GM12878 (cell line): ENCODE measurements around the gene LRRTM3. TPM values are rescaled to one million over a fixed set of nuclear protein-coding genes. Genes with fewer than 3 reads are reported as not detected.

Source experiments
- ATAC-seq: fragments of 200-7000 bp; cut with Tn5 transposase; 3 replicates; pipeline ENCODE4 v1.9.1; 2020; ENCODE audit warnings: mild to moderate bottlenecking, moderate library complexity
- BruUV-seq: library from RNA; stranded (reverse); fragments of 400-500 nt; replicated peaks from 2 replicates; lab custom pipeline; 2021; lab: Mats Ljungman, UMichigan
- CTCF ChIA-PET: fragments of 300-600 bp; sonication (Branson Sonifier 250); formaldehyde crosslinking; extraction: SDS; loops from one replicate; lab custom pipeline; 2021; ENCODE audit warnings: inconsistent platforms; lab: Yijun Ruan, JAX
- POLR2A ChIA-PET: fragments of 350-600 bp; formaldehyde crosslinking; extraction: SDS; loops from one replicate; lab custom pipeline; 2021; ENCODE audit warnings: inconsistent platforms; lab: Charles Lee
- RAD21 ChIA-PET: fragments of 300-600 bp; sonication (Branson Sonifier 250); formaldehyde crosslinking; loops from one replicate; lab custom pipeline; 2023; ENCODE audit warnings: antibody characterized with exemption; ENCODE audit not compliant: unreplicated experiment; lab: Charles Lee
- SMC1A ChIA-PET: fragments of 300-600 bp; sonication (Branson Sonifier 250); formaldehyde crosslinking; loops from one replicate; lab custom pipeline; 2023; ENCODE audit not compliant: unreplicated experiment, uncharacterized antibody; lab: Charles Lee
- DNase-seq: peaks from one replicate; pipeline ENCODE4 v3.0.0-alpha.2; 2011; ENCODE audit warnings: low read depth, low spot score
- FAIRE-seq: peaks from 3 replicates; lab custom pipeline; 2011; peaks lifted over from hg19 to GRCh38; lab: Jason Lieb, UNC
- H2AFZ ChIP-seq: 2 replicates; pipeline ENCODE4 v1.6.0; 2011; ENCODE audit warnings: low read depth, low read length, control low read depth; ENCODE audit not compliant: control insufficient read depth
- H3K27ac ChIP-seq: 2 replicates; pipeline ENCODE4 v1.5.1; 2011; ENCODE audit warnings: control low read depth; ENCODE audit not compliant: control insufficient read depth, insufficient read depth
- H3K27me3 ChIP-seq, 2 experiments: replicated peaks in 1 of 2; 2 replicates each; pipeline versions ENCODE4 v1.6.0 to v1.6.1; 2011; ENCODE audit warnings: low read length in 1 of 2; ENCODE audit not compliant: control insufficient read depth in 2 of 2, insufficient read depth in 2 of 2
- H3K36me3 ChIP-seq, 2 experiments: 2 replicates each; pipeline ENCODE4 v1.5.1; 2011; ENCODE audit warnings: low read length in 1 of 2; ENCODE audit not compliant: control insufficient read depth in 2 of 2, insufficient read depth in 2 of 2
- H3K4me1 ChIP-seq: 2 replicates; pipeline ENCODE4 v1.6.1; 2011; ENCODE audit warnings: mild to moderate bottlenecking, low read length, moderate library complexity, mixed read lengths; ENCODE audit not compliant: control insufficient read depth, insufficient read depth
- H3K4me2 ChIP-seq: 2 replicates; pipeline ENCODE4 v1.6.0; 2011; ENCODE audit warnings: control low read depth; ENCODE audit not compliant: control insufficient read depth, insufficient read depth
- H3K4me3 ChIP-seq: fragments of 200-600 bp; sonication (generic); 2 replicates; pipeline ENCODE4 v1.5.1; 2016
- H3K79me2 ChIP-seq: 2 replicates; pipeline ENCODE4 v1.6.0; 2011; ENCODE audit warnings: low read length; ENCODE audit not compliant: control insufficient read depth, insufficient read depth
- H3K9ac ChIP-seq: 2 replicates; pipeline ENCODE4 v1.8.0; 2011; ENCODE audit warnings: low read length, control low read depth, mixed read lengths; ENCODE audit not compliant: control insufficient read depth, insufficient read depth
- H3K9me3 ChIP-seq: replicated peaks from 3 replicates; pipeline ENCODE4 v1.5.1; 2011; ENCODE audit warnings: mild to moderate bottlenecking, low read length; ENCODE audit not compliant: control insufficient read depth, insufficient read depth
- H4K20me1 ChIP-seq: 2 replicates; pipeline ENCODE4 v1.6.0; 2011; ENCODE audit not compliant: control insufficient read depth, insufficient read depth
- BCL11A ChIP-seq: IDR thresholded peaks from 2 replicates; pipeline ENCODE4 v1.6.1; 2011; ENCODE audit warnings: low read depth, low read length
- CREM ChIP-seq: IDR thresholded peaks from 2 replicates; pipeline ENCODE4 v1.6.1; 2014; ENCODE audit warnings: antibody characterized with exemption, low read depth
- CUX1 ChIP-seq: IDR thresholded peaks from 2 replicates; pipeline ENCODE4 v1.6.1; 2012; ENCODE audit warnings: improper control_type of control experiment, low read depth, low read length; ENCODE audit not compliant: insufficient replicate concordance
- ESRRA ChIP-seq: IDR thresholded peaks from 2 replicates; pipeline ENCODE4 v1.6.1; 2012; ENCODE audit warnings: mild to moderate bottlenecking, low read length, improper control_type of control experiment
- ETV6 ChIP-seq, 2 experiments: fragments of 450-650 bp in 1 of 2; IDR thresholded peaks in 1 of 2; conservative IDR thresholded peaks in 1 of 2; 2 replicates each; pipeline ENCODE4 v1.6.1; 2014; ENCODE audit warnings: antibody characterized with exemption in 1 of 2, borderline replicate concordance in 1 of 2, low read depth in 1 of 2, mild to moderate bottlenecking in 1 of 2, moderate library complexity in 1 of 2
- IRF3 ChIP-seq: fragments of 450-650 bp; IDR thresholded peaks from 2 replicates; pipeline ENCODE4 v1.6.1; 2014; ENCODE audit warnings: mild to moderate bottlenecking
- REST ChIP-seq: IDR thresholded peaks from 2 replicates; pipeline ENCODE4 v1.6.1; 2012; ENCODE audit warnings: mild to moderate bottlenecking, low read depth, low read length
- TAF1 ChIP-seq: IDR thresholded peaks from 2 replicates; pipeline ENCODE4 v1.6.1; 2011; ENCODE audit warnings: mild to moderate bottlenecking, low read depth, low read length, borderline replicate concordance
- TCF7 ChIP-seq: IDR thresholded peaks from 2 replicates; pipeline ENCODE4 v1.6.1; 2014; ENCODE audit warnings: antibody characterized with exemption, borderline replicate concordance
- ZNF207 ChIP-seq: fragments of 450-650 bp; IDR thresholded peaks from 2 replicates; pipeline ENCODE4 v1.6.1; 2014; ENCODE audit warnings: antibody characterized with exemption, mild to moderate bottlenecking, borderline replicate concordance
- ZNF217 ChIP-seq: fragments of 450-650 bp; IDR thresholded peaks from 2 replicates; pipeline ENCODE4 v1.6.1; 2017; ENCODE audit warnings: antibody characterized with exemption, mild to moderate bottlenecking
- WGBS: methylation state at CpG from one replicate; pipeline ENCODE4 v1.1.6; 2016; ENCODE audit warnings: low lambda C conversion rate; ENCODE audit not compliant: insufficient replicate concordance, insufficient coverage; ENCODE audit errors: missing lambda C conversion rate; 5-methylcytosine and 5-hydroxymethylcytosine counted together
- in situ Hi-C: fragments of 300-500 bp; cut with MboI; formaldehyde crosslinking; loops from 9 replicates; pipeline ENCODE4 v1.14.3; 2018; ENCODE audit warnings: mixed read lengths
- intact Hi-C: fragments of 100-400 bp; cut with micrococcal nuclease; formaldehyde crosslinking; loops from one replicate; pipeline ENCODE4 v1.14.2; 2022; ENCODE audit not compliant: unreplicated experiment
- polyA plus RNA-seq, 11 experiments: library from polyadenylated mRNA; depleted of rRNA in 4 of 11; unstranded in 6 of 11; stranded (reverse) in 5 of 11; fragments of >200 nt; fragmentation: Nextera tagmentation in 4 of 11; fragmentation: Illumina TruSeq in 1 of 11; extraction: Ambion mirVana in 4 of 11; extraction: Trizol in 1 of 11; gene quantifications; 1 replicate in 1 of 11; 2 replicates in 10 of 11; pipeline versions ENCODE4 v1.2.1 to v1.2.3, GENCODE V29; 2011 to 2016; ENCODE audit warnings: inconsistent platforms in 2 of 11, missing spikeins in 2 of 11, low read depth in 1 of 11
- total RNA-seq, 4 experiments: library from RNA; depleted of rRNA in 3 of 4; stranded (reverse); fragments of >200 nt in 3 of 4; fragmentation: Illumina TruSeq in 1 of 4; extraction: Trizol in 1 of 4; gene quantifications; 2 replicates each; pipeline versions ENCODE4 v1.2.1 to v1.2.3, GENCODE V29; 2013 to 2021

Gene LRRTM3
- total and polyA plus RNA-seq, 10 of the 15 experiments (the other 5 are each of a cell fraction or from before 2014, with no cell fraction given) = not detected

GRCh38 chr10:67141300-67141699 is 215.5 kb downstream of the LRRTM3 start:
- RAD21 ChIA-PET = interaction anchor here (0.6 to 0.9 kb wide), 2 partner anchors 26 to 70 kb away, joined by 3 read pairs; no protein-coding TSS in a partner anchor
- FAIRE-seq (no peak), ATAC-seq (no peak), DNase-seq (no peak)
- POLR2A ChIA-PET = interaction anchor here (1.2 kb wide), 1 partner anchor 12 kb away, joined by 3 read pairs; no protein-coding TSS in a partner anchor
- no peak for TF ChIP-seq CREM
- TF ChIP-seq ETV6 (conservative IDR thresholded peaks at IDR 0.05 in 1 of 2, IDR thresholded peaks at IDR 0.05 in 1 of 2; ENCODE audit: borderline replicate concordance in 1 of 2, low read depth in 1 of 2) = no peak
- no peak for TF ChIP-seq ESRRA
- no peak for TF ChIP-seq IRF3
- TF ChIP-seq REST = no peak
- TF ChIP-seq TAF1 = no peak
- no peak for TF ChIP-seq TCF7
- TF ChIP-seq ZNF207 = no peak
- no peak for TF ChIP-seq BCL11A
- TF ChIP-seq ZNF217 = no peak
- TF ChIP-seq CUX1 = no peak
- BruUV-seq = no TSS peak
- Histone ChIP-seq H3K4me2 (no peak overlapping the region), H3K79me2 (no peaks in the 10 kb centered on the region), H3K27ac (no peak overlapping the region), H3K9ac (no peak overlapping the region), H3K4me1 (no peaks in the 10 kb centered on the region), H4K20me1 (no peaks in the 10 kb centered on the region), H3K4me3 (no peak overlapping the region), H3K9me3 (no peaks in the 10 kb centered on the region), H3K36me3 (no peaks in the 10 kb centered on the region), H3K27me3 (no peaks in the 10 kb centered on the region), H2AFZ (no peak overlapping the region)
- in situ Hi-C loops (no loop called here), intact Hi-C loops (no loop called here)
- CTCF ChIA-PET = no interaction called here
- 33% methylated on average over 6 of the region's 6 CpGs for WGBS
- SMC1A ChIA-PET = interaction anchor here (0.7 to 1.4 kb wide), 7 partner anchors 8 to 638 kb away, joined by 3 to 5 read pairs (median 3); no protein-coding TSS in a partner anchor
